GM19099 (cell line): ENCODE data around the gene BRCA1.

Experiments used
- POLR2A ChIP-seq: IDR thresholded peaks from 3 replicates; pipeline ENCODE4 v1.6.1; 2011; ENCODE audit warnings: low read depth; ENCODE audit not compliant: insufficient read length; ENCODE audit errors: extremely low read depth

The BRCA1 gene

GRCh38 chr17:43125133-43125966, at the start of gene BRCA1:
TSS of gene BRCA1 (minus strand) at chr17:43125364. CDS start at chr17:43124096, 1,268 bp downstream.
- peak; percentile 75 for TF ChIP-seq POLR2A

DNA sequence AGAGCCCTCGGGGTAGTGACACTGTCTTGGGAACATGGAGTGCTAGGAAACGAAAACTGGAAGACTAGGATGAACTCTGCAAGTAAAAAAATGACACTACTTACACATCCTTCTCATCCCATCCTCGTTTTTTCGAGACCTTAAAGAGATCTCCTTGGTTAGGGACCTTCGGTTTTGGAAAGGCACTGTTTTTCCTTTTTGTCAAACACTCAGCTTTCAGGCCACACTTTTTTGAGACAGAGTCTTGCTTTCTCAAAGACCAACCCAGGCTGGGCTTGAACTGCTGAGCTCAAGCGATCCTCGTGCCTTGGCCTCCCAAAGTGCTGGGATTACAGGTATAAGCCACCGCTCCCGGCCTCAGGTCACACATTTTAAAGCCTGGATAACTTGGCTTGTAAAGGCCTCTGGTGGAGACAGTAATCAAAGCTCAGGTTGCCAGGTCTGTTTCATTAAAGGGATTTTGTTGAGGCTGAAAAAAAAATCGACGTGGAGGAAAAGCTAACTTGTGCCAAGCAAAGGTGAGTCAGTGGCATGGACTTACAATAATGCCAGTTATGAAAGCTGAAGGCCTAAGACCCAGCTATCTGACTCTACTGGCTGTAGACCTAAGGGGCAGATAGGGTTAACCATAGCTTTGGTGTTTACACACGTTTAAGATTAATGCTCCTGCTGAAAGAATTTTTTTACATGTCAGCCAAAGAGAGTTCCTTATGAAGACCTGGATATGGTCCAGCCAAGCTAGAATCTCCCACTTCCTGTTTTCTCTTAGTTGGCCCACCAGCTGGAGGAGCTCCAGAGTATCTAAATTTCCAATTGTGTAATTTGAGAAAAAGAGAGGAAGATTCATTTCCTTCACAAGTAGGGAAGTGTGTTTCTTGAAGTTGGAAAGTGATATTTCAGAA, 46.7 kb upstream of the BRCA1 start:
- no peak for TF ChIP-seq POLR2A

- TF ChIP-seq POLR2A, result peak; percentile 80
Measured at GRCh38 chr17:43170766-43171585, 45.8 kb upstream of the BRCA1 start, which contains the start of gene NBR1. TSS of gene NBR1 (plus strand) at chr17:43171214. CDS start at chr17:43175800, 4,586 bp downstream.

DNA sequence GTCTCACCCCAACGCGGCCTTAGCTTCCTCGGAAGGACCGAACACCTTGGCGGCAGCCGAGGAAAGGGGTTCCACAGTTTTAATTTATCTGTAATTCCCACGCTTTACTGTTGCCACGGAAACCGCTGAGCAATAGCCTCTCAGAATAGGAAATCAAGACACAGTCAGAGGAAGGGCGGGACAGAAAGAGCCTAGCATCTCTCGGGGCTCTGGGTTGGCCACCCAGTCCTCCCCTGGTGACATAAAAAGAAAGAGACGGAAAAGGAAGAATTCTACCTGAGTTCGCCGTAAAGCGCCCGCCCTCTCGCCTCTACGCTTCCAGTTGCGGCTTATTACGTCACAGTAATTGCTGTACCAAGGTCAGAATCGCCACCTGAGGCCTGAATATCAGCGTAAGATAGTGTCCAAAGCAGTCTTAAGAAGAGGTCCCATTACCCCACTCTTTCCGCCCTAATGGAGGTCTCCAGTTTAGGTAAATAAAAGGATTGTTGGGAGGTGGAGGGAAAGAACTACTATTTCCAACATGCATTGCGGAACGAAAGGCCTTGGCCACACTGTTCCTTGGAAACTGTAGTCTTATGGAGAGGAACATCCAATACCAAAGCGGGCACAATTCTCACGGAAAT, 45.1 kb upstream of the BRCA1 start:
- TF ChIP-seq POLR2A, result no peak

DNA sequence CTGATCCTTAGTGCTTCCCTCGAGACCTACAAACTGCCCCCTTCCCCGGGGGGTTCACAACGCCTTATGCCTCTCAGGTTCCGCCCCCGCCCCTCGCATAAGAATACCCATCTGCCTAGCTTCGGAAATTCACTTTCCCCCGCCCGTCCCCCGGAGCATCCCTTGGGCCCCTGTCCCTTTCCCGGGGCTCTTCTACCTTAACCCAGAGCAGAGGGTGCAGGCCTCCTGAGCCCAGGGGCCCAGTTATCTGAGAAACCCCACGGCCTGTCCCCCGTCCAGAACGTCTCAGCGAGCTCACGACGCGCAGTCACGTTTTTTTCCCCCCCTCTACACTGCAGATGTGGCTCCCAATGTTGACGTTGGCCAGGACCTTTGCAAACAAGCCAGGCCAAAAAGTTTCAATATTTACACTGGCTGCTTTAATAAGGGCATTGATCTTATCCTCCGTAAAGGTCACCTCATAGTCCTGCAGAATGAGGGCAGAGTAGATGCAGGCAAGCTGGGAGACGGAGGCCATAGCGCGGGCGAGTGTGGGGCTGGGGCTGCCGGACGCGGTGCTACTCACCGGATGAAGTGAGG, 44.5 kb upstream of the BRCA1 start:
- no peak for TF ChIP-seq POLR2A

DNA sequence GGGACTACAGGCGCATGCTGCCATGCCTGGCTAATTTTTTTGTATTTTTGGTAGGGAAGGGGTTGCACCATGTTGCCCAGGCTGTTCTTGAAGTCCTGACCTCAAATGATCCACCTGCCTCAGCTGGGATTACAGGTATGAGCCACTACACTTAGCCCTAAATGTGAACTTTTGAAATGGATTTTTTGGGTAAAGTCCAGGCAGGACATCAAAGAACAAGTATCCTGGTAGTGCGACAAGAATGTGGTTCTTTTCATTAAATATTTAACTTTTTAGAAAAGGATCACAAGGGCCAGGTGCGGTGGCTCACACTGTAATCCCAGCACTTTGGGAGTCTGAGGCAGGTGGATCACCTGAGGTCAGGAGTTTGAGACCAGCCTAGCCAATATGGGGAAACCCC, 30.5 kb upstream of the BRCA1 start:
- no peak for TF ChIP-seq POLR2A

GRCh38 chr17:43151880-43152456, 26.8 kb upstream of the BRCA1 start:
- no peak for TF ChIP-seq POLR2A

GRCh38 chr17:43146649-43147048, 21.5 kb upstream of the BRCA1 start:
- TF ChIP-seq POLR2A, result no peak

DNA sequence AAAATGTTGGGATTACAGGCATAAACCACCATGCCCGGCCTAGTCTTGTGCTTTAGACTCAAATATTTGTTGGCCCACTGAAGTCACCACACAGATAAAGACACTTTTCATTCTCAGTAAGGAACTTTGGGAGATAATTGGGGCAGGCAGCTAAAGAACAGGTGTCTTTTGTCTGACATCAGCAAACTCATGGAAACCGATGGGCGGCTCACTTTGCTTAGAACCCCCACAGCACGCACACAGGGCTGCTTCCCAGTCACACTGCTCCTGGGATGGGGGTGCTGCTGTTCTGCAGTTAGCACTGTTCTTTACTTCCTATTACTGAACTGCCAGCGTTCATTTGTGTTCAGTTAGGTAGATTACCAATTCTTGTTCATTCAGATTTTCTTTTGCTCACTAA, 18.0 kb upstream of the BRCA1 start:
- no peak for TF ChIP-seq POLR2A

DNA sequence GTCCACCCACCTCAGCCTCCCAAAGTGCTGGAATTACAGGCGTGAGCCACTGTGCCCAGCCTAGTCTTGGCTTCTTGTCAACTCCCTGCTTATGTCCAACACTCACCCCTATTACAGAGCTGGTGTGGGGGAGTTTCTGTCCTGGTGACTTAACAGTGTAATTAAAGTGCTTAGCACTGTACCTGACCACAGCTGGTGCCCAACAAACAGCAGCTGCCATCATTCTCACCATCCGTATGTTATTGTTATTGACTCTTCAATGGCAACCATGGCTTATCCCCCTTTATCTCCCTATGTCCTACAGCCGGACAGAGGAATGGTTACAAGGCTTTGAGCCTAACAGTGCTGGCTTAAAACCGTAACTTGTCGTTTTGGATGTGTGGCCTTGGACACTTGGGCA, 17.0 kb upstream of the BRCA1 start:
- TF ChIP-seq POLR2A, result no peak

- TF ChIP-seq POLR2A, result no peak
Measured at GRCh38 chr17:43140396-43141332, 15.5 kb upstream of the BRCA1 start.

DNA sequence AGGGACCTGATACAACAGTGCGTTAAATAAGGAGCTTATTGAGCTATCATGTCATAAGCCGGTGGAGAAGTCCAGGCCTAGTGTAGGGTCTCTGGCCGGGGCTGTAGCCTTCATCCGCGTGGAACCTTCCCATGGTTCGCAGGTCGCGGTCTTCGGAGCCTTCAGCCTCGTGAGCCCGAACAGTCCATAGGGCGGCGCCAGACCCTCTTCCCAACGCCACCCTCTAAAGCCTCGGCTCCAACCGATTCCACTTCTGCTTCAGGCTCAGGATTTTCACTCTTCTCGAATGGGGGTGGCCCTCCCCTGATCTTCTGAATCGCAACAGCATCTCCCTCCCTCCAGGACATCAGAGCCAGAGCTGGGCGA, 10.3 kb upstream of the BRCA1 start:
- TF ChIP-seq POLR2A, result no peak
